Choroid plexus epithelial cell (primary cell): Measurements from ENCODE around the gene C1QL4.
A peak's percentile ranks its signal among the peaks of the same experiment; 100 is the strongest.

ENCODE experiments used
- DNase-seq: peaks from one replicate; pipeline ENCODE4 v3.0.0-alpha.2; 2010; ENCODE audit warnings: low read depth
- H3K4me3 ChIP-seq: 2 replicates; pipeline ENCODE4 v1.5.1; 2011; ENCODE audit warnings: low read depth, mild to moderate bottlenecking, control low read depth, low read length, moderate library complexity
- TF ChIP-seq, protein P1 (sequence below): conservative IDR thresholded peaks from 2 replicates; pipeline ENCODE4 v1.5.1; 2011; ENCODE audit warnings: low read depth, mild to moderate bottlenecking, control low read depth, inconsistent platforms, low read length, moderate library complexity

C1QL4 gene

GRCh38 chr12:49332441-49332861 is 4.5 kb downstream of the C1QL4 start:
- no peak overlapping the region for H3K4me3 ChIP-seq
- TF ChIP-seq, protein P1, sequence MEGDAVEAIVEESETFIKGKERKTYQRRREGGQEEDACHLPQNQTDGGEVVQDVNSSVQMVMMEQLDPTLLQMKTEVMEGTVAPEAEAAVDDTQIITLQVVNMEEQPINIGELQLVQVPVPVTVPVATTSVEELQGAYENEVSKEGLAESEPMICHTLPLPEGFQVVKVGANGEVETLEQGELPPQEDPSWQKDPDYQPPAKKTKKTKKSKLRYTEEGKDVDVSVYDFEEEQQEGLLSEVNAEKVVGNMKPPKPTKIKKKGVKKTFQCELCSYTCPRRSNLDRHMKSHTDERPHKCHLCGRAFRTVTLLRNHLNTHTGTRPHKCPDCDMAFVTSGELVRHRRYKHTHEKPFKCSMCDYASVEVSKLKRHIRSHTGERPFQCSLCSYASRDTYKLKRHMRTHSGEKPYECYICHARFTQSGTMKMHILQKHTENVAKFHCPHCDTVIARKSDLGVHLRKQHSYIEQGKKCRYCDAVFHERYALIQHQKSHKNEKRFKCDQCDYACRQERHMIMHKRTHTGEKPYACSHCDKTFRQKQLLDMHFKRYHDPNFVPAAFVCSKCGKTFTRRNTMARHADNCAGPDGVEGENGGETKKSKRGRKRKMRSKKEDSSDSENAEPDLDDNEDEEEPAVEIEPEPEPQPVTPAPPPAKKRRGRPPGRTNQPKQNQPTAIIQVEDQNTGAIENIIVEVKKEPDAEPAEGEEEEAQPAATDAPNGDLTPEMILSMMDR: no peak
- DNase-seq: no peak

GRCh38 chr12:49331380-49332222 is 5.4 kb downstream of the C1QL4 start:
- TF ChIP-seq, protein P1: peak; percentile 92
- no peak overlapping the region for H3K4me3 ChIP-seq
- peak; percentile 90 for DNase-seq

GRCh38 chr12:49330631-49331379 is 6.2 kb downstream of the C1QL4 start:
- TF ChIP-seq, protein P1: no peak
- no peak overlapping the region for H3K4me3 ChIP-seq
- no peak for DNase-seq

GRCh38 chr12:49330032-49330619 is 6.9 kb downstream of the C1QL4 start:
- no peak for DNase-seq
- TF ChIP-seq, protein P1: no peak
- no peak overlapping the region for H3K4me3 ChIP-seq

- TF ChIP-seq, protein P1: no peak
- H3K4me3 ChIP-seq: no peak overlapping the region
- DNase-seq: no peak
Measured at GRCh38 chr12:49328816-49329215, 8.2 kb downstream of the C1QL4 start.

DNA sequence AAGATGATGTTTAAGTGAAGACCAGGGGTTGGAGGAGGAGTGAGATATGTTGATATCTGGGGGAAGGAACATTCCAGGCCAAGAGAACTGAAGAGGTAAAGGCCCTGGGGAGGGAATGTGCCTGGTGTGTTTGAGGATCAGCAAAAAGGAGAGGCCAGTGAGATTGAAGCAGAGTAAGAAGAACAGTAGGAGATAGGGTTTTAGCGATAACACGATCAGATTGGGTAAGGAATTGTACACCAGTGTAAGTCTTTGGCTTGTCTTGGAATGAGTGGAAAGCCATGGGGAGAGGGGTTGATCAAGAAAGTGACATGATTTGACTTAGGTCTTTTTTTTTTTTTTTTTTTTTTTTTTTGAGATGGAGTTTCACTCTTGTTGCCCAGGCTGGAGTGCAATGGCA is 9.1 kb downstream of the C1QL4 start:
- DNase-seq: no peak
- H3K4me3 ChIP-seq: no peak overlapping the region
- TF ChIP-seq, protein P1: no peak
